Measurements from ENCODE around the gene UGT1A10.
A peak's percentile ranks its signal among the peaks of the same experiment; 100 is the strongest.
"Not testable (repeated sequence)": the region's sequence is repeated elsewhere in the genome, so short reads cannot be mapped to it uniquely, and the experiment has no call there.

The UGT1A10 gene

GRCh38 chr2:233743464-233744259, 107.4 kb downstream of the UGT1A10 start:
- no peak for DNase-seq (ENCODE audit: low spot score)

DNA sequence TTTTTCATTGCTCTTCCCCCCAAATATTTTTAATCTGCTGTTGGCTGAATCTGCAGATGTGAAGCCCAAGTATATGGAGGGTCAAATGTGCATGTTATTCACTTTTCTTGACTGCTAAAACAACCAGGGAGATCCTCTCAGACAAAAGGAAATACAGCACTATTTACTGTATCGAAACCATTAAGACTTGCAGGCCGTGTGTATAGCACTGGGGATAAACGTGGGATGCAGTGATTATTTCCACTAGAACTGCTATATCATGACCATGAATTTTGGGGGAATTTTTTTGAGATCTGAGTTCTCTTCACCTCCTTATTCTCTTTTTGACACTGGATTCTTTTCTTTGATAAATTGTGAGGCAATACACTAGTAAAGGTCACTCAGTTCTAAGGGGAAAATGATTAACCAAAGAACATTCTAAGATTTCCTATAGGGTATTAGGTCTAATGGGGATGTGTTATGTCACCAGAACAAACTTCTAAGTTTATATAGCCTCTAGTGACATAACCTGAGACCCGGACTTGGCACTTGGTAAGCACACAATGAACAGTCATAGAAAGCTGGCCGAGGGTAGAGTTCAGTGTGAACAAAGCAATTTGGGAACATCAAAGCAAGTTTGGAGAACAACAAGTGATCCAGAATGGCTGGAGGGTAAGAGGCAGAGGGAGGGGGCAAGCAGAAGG, 109.0 kb downstream of the UGT1A10 start:
- no peak for DNase-seq (ENCODE audit: low spot score)

DNA sequence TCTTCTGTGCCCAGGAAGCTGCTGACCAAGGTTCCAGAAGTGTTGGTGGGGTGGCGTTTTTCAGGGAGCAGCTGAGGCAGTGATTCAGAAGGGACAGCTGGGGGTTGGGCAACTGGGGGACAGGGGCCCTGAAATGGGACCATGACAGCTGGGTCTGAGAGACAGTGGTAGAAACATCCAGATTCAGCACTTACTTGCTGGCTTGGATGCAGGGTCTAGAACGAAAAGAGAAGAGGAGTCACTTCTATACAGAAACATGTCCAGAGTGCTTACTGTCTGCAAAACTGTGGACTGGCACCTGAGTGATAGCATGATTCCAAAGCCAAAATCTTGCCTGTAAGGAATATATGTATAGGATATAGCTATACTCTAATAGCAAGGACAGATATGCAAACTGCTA, 109.6 kb downstream of the UGT1A10 start:
- DNase-seq (ENCODE audit: low spot score) = not testable (repeated sequence)

DNA sequence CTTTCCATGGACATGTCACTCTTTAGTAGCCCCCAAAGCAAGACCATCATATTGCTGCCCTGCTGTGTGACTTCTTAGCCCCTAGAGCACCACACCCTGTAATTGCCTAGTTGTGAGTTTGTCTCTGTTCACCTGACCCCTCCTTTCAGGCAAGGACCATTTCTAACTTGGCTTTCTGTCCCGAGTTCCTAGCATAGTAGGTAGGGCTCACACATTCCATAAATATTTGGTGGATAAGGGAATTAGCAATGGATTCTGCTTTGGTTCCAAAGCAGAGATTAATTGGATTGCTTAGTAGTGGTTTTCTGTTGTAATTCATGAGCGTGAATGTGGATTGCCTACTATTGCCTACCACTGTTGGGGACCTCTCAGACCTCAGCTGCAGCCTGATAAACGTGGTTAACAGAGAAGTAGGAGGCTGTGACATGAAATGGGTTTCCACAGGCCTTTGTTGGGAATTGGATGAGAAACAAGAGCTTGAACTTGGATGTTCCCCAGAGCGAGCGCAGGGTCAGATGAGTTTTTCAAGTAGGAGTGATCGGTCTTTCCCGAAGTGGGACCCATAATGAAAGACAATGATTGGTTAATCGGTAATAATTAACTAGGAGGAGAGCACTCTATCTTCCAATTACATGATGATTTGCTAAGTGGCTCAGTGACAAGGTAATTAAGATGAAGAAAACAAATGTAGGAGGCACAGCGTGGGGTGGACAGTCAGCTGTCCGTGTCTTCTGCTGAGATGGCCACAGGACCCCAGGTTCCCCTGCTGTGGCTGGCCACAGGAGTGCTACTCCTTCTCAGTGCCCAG, 110.4 kb downstream of the UGT1A10 start:
- DNase-seq (ENCODE audit: low spot score) = no peak

- no peak for DNase-seq (ENCODE audit: low spot score)
Observed at GRCh38 chr2:233747283-233747544, 111.0 kb downstream of the UGT1A10 start.

GRCh38 chr2:233750689-233751088, 114.4 kb downstream of the UGT1A10 start:
- not testable (repeated sequence) for DNase-seq (ENCODE audit: low spot score)

DNA sequence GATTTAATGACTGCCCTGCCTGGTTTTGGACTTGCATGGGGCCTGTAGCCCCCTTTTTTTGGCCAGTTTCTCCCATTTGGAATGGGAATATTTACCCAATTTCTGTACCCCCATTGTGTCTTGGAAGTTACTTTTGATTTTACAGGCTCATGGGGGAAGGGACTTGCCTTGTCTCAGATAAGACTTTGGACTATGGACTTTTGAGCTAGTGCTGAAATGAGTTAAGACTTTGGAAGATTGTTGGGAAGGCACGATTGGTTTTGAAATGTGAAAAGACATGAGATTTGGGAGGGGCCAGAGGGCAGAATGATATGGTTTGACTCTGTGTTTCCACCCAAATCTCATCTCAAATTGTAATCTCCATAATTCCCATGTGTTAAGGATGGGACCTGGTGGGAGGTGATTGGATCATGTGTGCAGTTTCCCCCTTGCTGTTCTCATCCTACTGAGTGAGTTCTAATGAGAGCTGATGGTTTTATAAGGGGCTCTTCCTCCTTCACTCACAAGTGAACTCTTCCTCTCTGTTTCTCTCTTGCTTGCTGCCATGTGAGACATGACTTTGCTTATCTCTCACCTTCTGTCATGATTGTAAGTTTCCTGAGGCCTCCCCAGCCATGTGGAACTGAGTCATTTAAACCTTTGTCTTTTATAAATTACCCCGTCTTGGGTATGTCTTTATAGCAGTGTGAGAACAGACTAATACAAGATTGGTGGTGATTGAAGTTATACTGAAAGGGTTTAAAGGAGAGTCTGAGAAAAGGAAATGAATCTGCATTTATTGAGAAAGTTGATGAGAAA, 115.2 kb downstream of the UGT1A10 start:
- DNase-seq (ENCODE audit: low spot score) = not testable (repeated sequence)

GRCh38 chr2:233754872-233755611, 118.8 kb downstream of the UGT1A10 start:
- DNase-seq (ENCODE audit: low spot score) = no peak

DNA sequence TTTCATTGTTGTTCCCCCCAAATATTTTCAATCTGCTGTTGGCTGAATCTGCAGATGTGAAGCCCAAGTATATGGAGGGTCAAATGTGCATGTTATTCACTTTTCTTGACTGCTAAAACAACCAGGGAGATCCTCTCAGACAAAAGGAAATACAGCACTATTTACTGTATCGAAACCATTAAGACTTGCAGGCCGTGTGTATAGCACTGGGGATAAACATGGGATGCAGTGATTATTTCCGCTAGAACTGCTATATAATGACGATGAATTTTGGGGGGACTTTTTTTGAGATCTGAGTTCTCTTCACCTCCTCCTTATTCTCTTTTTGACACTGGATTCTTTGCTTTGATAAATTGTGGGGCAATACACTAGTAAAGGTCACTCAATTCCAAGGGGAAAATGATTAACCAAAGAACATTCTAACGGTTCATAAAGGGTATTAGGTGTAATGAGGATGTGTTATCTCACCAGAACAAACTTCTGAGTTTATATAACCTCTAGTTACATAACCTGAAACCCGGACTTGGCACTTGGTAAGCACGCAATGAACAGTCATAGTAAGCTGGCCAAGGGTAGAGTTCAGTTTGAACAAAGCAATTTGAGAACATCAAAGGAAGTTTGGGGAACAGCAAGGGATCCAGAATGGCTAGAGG, 120.3 kb downstream of the UGT1A10 start:
- DNase-seq (ENCODE audit: low spot score) = no peak

- no peak for DNase-seq (ENCODE audit: low spot score)
Observed at GRCh38 chr2:233758141-233758540, 121.9 kb downstream of the UGT1A10 start.

DNA sequence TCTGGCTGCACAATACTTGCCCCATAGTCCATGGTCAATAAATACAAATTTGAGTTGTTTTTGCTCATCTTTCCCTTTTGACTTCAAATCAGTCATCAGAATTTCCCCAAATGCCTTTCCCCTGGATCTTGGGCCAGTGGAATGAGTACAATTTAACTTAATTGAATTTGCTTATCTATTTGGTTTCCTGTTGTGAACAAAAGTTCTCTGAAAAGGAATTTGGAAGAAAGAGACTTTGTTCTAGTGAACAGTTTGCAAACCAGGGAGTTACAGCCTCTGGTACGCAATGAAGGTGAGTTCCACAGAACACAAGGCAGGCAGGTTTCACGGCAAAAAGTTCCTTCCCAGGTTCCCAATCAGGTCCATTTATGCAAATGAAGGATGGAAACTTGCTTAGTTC, 122.6 kb downstream of the UGT1A10 start:
- no peak for DNase-seq (ENCODE audit: low spot score)

DNA sequence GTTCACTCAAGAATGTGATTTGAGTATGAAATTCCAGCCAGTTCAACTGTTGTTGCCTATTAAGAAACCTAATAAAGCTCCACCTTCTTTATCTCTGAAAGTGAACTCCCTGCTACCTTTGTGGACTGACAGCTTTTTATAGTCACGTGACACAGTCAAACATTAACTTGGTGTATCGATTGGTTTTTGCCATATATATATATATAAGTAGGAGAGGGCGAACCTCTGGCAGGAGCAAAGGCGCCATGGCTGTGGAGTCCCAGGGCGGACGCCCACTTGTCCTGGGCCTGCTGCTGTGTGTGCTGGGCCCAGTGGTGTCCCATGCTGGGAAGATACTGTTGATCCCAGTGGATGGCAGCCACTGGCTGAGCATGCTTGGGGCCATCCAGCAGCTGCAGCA, 123.8 kb downstream of the UGT1A10 start, which contains the start of gene UGT1A1:
UGT1A1 (plus strand) TSS at position 228 of the 400 bp plus-strand sequence; CDS start at position 246, 18 bp downstream.
- no peak for DNase-seq (ENCODE audit: low spot score)

DNA sequence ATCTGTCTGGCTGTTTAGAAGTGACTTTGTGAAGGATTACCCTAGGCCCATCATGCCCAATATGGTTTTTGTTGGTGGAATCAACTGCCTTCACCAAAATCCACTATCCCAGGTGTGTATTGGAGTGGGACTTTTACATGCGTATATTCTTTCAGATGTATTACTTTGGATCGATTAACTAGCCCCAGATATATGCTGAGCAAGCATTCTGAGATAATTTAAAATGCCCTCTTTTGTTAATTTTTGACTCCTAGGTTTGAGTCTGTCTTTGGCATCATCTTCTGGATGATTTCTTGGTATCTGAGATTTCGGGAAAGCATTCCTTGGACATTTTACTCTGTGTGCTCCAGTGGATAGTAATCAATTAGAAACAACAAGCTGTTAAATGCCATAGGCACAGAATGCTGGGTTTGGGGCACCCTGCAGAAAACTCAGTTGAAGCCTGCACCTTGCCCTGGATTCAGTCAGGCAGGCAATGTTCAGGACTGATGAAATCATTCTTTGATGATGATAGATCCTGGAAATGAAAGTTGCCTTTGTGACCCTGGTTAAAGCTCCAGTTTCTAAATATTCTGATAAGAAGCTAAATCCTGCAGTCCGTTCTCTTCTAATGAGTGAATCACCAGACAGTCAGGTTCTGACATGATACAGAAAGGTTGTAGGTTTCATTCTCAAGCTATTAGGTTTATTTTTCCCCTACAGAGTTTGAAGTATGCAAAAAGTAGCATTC, 125.0 kb downstream of the UGT1A10 start:
- no peak for DNase-seq (ENCODE audit: low spot score)

GRCh38 chr2:233764264-233764663, 128.0 kb downstream of the UGT1A10 start:
- peak; percentile 35 for DNase-seq (ENCODE audit: low spot score)

DNA sequence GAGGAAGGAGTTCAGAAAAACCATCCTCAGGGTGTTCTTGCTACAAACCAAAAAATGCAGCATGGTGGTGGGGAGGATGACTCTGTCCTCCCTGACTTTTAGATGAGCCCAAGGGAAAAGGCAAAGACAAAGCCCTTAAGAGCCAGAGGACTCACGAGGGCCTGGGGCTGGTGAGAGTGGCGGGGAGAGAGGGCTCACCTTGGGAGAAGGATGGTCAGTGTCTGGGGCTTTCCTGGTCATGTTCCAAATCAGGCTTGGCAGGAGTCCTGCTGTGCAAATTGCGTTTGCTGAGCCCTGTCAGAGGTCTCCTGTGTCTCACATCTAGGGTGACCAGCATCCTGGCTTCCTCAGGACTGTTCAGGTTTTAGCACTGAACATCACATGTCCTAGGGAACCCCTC, 128.5 kb downstream of the UGT1A10 start:
- DNase-seq (ENCODE audit: low spot score) = no peak

DNA sequence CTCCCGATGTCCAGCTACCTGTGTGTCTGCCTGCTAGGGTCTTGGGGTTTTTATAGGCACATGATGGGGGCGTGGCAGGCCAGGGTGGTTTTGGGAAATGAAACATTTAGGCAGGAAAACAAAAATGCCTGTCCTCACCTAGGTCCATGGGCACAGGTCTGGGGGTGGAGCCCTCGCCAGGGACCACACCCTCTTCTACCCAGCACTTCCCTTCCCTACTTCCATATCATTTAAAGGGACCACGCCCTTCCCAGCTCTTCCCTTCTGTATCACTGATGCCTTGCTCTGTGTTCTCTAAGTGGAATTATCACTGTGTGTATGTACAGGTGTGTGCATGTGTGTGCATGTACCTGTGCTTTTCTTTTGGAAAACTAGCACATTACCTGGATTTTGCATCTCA, 130.2 kb downstream of the UGT1A10 start:
- DNase-seq (ENCODE audit: low spot score) = no peak

DNA sequence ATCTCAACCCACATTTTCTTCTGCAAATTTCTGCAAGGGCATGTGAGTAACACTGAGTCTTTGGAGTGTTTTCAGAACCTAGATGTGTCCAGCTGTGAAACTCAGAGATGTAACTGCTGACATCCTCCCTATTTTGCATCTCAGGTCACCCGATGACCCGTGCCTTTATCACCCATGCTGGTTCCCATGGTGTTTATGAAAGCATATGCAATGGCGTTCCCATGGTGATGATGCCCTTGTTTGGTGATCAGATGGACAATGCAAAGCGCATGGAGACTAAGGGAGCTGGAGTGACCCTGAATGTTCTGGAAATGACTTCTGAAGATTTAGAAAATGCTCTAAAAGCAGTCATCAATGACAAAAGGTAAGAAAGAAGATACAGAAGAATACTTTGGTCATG, 131.8 kb downstream of the UGT1A10 start:
- no peak for DNase-seq (ENCODE audit: low spot score)

DNA sequence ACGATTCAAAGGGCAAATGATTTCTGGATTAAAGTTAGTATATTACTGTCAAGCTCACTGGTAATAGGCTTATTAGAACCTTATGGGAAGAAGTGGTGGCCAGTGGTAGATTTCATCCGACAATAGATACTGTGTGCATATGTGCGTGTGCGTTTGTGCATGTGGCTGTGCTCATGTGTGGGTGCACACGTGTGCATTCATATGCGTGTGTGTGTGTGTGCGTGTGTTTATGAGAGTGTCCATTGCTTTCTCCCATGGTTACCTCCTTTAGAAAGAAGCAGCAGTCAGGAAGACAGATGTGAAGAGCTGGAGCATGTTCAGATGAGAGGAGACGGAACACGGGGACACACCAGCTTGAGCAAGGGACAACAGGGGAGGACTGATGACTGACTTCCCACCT, 133.0 kb downstream of the UGT1A10 start:
- DNase-seq (ENCODE audit: low spot score) = no peak

DNA sequence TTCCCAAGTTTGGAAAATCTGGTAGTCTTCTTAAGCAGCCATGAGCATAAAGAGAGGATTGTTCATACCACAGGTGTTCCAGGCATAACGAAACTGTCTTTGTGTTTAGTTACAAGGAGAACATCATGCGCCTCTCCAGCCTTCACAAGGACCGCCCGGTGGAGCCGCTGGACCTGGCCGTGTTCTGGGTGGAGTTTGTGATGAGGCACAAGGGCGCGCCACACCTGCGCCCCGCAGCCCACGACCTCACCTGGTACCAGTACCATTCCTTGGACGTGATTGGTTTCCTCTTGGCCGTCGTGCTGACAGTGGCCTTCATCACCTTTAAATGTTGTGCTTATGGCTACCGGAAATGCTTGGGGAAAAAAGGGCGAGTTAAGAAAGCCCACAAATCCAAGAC, 135.9 kb downstream of the UGT1A10 start:
- DNase-seq (ENCODE audit: low spot score) = no peak

DNA sequence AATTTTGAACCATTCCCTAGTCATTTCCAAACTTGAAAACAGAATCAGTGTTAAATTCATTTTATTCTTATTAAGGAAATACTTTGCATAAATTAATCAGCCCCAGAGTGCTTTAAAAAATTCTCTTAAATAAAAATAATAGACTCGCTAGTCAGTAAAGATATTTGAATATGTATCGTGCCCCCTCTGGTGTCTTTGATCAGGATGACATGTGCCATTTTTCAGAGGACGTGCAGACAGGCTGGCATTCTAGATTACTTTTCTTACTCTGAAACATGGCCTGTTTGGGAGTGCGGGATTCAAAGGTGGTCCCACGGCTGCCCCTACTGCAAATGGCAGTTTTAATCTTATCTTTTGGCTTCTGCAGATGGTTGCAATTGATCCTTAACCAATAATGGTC, 136.3 kb downstream of the UGT1A10 start:
- no peak for DNase-seq (ENCODE audit: low spot score)
